ENCODE measurements around the gene EXOC4.
A peak's percentile ranks its signal among the peaks of the same experiment; 100 is the strongest.

EXOC4 gene

DNA sequence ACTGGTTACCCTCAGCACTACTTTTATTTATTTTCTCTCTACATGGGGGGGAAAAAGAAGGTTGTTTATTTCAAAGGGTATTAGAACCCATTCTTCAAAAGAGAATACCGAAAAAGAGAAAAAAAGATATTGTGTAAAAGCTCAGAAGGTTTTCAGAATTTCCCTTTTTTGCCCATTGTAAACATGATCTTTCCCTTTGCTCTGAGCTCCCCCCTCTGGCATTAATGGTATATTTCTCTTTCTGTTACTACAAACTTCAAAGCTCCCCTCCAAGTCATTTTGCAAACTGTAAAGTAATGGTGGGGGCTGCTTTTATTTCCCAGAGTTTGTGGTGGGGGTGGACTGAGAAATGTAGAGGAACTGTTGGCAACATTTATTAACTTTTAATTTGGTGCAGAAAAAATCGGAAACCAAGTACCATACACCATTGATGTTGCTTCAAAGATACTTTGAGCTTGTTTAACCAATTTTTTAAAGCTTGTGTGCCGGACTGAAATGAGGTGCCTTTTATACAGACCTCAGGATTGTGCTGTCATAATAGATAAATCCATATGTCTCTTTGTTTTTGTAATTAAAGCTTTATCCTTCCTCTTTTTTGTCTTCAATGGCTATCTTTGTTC is 181.5 kb downstream of the EXOC4 start:
- peak; percentile 42 for DNase-seq

- peak; percentile 48 for DNase-seq
These were observed 183.1 kb downstream of the EXOC4 start for GRCh38 chr7:133436014-133436428.

- DNase-seq = no peak
These were observed 184.7 kb downstream of the EXOC4 start for GRCh38 chr7:133437544-133437943.

DNA sequence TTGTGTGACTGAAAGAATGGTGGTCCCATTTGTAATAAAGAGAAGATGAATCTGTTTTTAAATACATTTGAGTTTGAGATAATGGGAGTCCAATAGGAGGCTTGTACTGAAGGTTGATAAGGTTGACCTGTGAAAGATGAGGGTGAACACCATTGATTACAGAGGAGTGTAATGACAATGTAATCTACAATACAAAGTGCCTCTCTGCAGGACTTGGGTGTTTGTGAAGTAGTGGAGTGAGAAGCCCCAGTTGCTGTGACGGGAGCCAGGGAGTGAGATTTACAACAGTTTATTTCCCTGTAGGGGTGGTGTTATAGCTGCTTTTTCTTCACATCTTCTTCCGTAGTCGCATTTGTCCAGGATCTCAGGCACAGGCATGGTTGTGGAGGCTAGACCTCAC is 189.9 kb downstream of the EXOC4 start:
- no peak for DNase-seq

GRCh38 chr7:133445617-133446016 is 192.7 kb downstream of the EXOC4 start:
- DNase-seq = no peak

- DNase-seq = no peak
These were observed 195.1 kb downstream of the EXOC4 start for GRCh38 chr7:133448012-133448411.

DNA sequence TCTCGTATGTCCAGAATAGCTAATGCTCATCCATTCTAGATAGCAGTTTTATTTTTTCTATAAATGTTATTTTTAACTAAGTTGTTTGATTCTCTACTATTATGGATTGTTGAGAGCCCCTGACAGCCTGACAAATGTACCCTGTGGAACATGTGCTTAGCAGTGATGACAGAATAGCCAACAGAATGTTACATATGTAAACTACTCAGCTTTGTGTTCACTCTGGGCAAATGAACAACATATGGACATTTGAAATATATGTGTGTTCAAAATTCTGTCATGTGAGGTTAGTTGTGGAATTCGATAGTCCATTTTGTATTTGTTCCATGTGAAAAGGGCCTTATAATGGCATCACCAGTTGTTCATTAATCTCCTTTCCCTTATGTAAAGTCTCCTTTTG is 199.7 kb downstream of the EXOC4 start:
- DNase-seq = no peak

DNA sequence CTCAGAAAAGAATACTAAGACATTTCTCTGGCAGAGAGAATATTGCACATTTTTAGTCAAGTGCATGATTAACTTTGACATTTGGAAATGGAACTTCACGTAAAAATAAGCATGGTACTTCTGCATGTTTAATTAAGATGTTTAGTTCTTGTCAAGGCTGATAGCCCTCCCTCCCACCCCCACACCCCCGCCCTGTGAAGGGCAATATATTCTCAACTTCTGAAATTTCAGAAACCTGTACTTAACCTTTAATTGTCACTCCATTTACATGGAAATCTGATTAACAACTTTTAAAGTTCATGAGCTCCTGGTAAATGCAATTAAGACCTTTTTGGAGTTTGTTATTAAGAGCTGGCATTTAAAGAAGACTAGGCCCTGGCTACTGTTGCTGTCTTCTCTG is 205.8 kb downstream of the EXOC4 start:
- DNase-seq = no peak

- DNase-seq = no peak
These were observed 208.5 kb downstream of the EXOC4 start for GRCh38 chr7:133461421-133461820.

DNA sequence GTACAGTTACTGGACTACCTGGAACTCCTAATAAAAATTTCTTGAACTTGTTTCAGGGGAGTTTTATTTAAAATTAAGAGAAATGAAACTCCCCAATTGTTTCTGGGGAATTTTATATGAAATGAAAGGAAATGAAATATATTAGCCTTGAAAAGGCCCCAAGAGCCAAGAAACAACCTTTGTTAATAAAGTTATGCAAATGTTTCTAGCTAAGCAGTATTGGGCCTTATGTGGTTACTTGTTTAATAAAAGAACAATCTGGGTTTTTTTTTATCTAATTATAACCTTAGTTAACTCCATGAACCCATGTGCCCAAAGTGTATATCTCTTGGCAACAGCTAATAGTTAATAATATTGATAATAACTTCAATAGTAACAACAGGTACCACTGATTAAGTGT is 222.8 kb downstream of the EXOC4 start:
- DNase-seq = no peak

DNA sequence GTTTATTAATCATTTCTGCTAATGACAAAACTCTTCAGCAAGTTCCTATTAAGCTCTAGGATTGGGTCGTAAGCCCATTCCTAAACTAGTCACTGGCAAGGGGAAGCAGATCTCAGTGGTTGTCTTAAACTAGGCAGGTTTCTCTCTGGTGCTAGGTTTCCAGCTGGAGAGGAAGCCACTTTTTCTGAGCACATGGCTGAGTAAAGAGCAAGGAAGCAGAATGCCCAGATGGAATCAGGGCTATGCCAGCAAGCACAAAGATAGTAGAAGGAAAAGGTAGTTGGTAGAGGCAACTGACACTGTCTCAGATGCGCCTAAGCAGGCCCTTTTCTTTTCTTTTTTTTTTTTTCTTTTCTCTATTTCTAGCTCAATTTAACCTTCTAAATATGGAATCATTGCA is 224.9 kb downstream of the EXOC4 start:
- DNase-seq = no peak

DNA sequence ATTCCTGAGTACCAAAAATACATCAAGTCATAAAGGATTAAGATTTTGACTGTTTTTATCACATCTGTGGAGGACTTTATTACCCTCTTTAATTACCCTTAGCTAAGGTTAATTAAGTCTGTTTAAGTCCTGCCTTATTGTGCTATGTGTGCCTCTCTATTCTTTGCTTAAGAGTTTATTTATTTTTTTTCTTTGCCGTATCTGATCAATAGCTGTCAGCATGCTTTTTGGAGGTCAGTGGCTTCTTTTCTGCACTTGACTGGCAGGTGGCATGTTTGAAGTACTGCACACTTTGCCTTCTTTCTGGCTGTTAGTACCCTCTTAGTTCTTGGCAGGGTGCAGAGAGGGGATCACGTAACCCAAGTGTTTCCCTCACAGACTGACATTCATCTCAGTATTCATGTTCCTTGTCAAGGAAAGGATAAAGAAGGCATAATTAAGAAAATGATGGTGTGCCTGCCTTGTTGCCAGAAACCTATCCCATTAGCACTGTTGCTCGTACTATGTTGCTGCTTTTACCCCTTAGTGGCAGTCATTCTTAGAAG is 225.8 kb downstream of the EXOC4 start:
- DNase-seq = no peak

DNA sequence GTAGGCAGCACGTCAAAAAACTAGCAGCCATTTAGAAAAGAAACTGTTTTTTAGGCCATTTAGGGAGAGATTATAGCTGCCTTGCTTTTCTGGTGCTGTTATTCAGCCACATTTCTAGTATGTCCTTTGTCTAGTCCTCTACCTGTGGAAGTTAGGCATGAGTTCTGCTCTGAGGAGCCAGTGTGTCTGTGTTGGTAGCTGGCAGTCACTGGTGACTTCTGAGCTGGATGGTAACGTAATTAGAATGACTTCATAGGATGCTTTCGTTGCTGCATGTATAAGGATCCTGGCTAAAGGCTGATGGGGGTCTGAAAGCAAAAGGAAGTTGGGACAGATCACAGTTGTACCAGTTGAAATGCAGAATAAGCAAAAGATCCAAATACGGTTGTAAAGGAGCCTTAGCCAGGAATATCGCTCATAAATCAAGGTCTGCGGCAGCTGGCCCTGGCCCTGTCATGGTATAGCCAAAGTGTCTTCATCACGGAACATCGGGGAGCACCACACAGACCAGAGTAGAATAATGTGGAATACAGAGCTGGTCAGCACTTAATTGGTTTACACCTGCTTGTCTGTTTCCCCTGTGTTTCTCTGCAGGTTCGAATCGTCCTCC is 226.7 kb downstream of the EXOC4 start:
- DNase-seq = no peak

- DNase-seq = no peak
These were observed 228.0 kb downstream of the EXOC4 start for GRCh38 chr7:133480868-133481267.

- peak; percentile 48 for DNase-seq
These were observed 228.8 kb downstream of the EXOC4 start for GRCh38 chr7:133481676-133482075.

DNA sequence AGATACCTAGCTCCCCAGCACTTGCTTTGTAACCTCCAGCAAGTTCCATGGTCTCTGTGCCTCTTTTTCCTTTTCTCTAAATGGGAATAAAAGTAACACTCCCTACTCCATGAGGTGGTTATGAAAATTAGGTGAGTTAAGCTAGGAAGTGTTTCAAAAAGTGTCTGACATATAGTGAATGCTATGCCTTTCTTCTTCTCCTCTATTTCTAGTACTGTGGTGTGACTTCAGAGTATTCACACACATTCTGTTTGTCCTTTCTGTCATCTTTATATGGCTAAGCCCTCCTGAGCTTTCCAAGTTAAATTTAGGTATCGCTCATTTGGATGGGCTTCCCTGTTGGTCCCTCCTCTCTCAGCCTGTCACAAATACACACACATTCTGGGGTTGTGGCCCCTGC is 229.7 kb downstream of the EXOC4 start:
- no peak for DNase-seq

GRCh38 chr7:133484086-133484485 is 231.2 kb downstream of the EXOC4 start:
- DNase-seq = no peak

GRCh38 chr7:133489906-133490305 is 237.0 kb downstream of the EXOC4 start:
- no peak for DNase-seq

DNA sequence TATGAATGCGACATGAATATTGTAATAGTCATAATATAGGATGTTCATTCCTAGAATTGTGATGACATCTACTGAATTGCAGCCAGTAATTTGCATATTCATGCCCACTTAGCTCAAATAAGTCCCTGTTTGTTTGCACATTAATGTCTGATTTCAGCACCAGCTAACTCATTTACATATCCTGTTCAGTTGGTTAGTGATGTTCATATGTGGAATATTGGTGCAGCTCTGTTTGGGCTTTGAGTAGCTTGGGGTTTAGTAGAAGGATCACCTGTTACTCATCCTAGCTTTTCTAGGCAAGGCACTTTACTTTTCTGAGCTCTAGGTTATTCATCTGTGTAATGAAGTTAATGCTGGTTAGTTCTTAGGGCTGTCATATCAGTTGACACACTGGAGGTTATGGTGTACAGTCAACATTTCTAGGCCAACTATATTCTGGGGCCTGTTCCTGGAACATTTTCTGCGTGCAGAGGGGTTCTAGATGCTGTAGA is 238.4 kb downstream of the EXOC4 start:
- DNase-seq = no peak

GRCh38 chr7:133491846-133492652 is 239.2 kb downstream of the EXOC4 start:
- peak; percentile 74 for DNase-seq

- DNase-seq = no peak
These were observed 244.2 kb downstream of the EXOC4 start for GRCh38 chr7:133497061-133497460.

- DNase-seq = no peak
These were observed 248.9 kb downstream of the EXOC4 start for GRCh38 chr7:133501771-133502170.

DNA sequence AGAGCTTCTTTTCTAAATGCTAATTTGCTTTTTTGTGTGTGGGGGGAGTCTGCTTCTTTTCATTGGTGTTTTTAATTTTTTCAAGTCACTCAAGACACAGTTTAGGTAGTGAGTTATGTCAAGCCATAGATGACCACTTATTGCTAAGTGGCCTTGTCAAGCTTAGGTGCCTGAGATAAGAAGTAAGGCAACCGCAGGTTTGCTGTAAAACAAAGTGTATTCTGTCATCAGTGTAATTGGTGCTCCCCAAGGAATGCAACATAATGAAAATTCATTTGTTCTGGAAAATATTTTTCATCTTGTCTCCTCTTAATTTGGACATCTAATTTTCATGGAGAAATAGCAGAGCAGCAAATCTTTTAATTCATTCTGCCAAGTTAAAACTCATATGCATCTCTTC is 249.6 kb downstream of the EXOC4 start:
- DNase-seq = no peak

GRCh38 chr7:133502972-133503371 is 250.1 kb downstream of the EXOC4 start:
- DNase-seq = no peak

Measured in kidney glomerular epithelial cell (primary cell).